SW 1271 (cell line): ENCODE data around the gene LSP1.

Source experiments
- DNase-seq, 2 experiments: peaks; one replicate each; lab custom pipeline; 2025; lab: John Stamatoyannopoulos, UW

LSP1 gene

DNA sequence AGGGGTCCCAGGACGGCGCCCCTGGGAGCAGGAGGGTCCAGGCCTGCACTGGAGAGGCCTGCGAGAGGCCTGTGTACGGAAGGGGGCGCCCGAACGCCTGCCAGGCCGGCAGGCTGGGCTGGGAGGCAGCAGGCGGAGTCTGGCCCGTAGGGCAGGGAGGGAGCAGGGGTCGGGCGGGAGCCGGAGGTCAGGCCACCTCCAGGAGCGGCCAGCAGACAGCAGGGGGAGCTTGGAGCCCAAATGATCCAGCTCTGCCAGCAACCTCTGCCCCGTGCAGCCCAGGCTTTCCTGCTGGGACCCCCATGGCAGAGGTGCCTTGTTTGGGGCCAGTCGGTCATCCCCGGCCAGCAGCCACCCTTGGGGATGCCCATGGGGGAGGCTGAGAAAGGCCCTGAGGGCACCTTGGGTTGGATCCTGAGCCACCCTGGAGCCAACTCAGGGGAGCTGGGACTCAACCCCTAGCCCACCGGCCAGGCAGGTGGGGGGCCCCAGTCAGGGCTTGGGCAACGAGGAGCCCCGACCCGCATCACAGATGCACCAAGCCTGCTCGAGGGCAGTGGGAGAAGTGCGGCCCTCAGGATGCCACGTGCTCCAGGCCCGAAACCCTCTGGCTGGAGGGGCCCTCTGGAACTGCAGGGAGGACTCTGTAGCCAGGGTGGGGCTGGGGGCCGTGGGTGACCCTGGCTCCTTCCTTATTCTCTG lies 27.7 kb upstream of the LSP1 start:
- no peak for DNase-seq

DNA sequence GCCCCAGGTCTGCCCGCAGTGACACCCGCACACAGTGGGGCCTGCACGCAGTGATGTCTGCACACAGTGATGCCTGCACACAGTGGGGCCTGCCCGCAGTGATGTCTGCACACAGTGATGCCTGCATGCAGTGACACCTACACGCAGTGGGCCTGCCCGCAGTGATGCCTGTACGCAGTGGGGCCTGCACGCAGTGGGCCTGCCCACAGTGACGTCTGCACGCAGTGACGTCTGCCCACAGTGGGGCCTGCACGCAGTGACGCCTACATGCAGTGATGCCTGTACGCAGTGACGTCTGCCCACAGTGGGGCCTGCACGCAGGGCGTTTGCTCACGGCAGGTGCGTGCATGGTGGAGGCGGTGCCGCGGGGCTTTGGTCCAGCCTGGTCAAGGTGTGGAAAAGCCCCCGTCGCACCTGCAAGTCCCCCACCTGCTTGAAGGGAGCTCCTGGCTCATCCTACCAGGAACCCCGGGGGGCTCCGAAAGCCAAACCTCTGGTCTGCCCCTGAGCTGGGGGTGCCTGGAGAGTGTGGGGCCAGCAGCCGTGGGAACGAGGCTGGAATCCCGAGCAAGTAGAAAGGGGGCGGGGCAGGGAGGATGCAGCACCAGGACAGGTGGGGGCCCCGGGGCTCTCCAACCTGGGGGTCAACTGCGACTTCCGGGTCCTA lies 27.0 kb upstream of the LSP1 start:
- DNase-seq, result no peak

DNA sequence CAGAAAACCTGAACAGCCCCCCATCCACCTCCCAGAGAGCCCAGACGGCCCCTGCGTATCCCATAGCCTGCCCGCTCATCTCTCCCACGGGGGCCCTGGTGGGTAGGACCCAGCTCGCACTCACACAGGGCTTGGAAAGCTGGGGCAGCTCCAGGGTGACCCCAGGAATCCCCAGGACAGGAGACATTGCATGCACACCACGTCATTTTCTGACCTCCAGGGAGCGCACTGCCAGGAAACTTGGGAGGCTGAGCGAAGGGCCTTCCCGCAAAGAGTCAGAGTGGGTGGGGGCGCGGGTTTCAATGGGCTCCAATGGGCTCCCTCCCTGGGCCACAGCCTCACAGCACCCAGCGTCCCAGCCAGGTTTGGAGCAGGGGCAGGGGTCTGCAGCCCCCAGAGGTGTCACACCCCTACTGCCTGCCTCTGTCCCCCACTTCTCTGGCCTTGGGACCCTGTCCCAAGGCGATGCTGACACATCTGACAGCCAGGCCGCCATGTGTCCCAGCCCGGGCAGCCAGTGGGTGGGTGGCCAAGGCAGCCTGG lies 26.3 kb upstream of the LSP1 start:
- DNase-seq, result no peak

DNA sequence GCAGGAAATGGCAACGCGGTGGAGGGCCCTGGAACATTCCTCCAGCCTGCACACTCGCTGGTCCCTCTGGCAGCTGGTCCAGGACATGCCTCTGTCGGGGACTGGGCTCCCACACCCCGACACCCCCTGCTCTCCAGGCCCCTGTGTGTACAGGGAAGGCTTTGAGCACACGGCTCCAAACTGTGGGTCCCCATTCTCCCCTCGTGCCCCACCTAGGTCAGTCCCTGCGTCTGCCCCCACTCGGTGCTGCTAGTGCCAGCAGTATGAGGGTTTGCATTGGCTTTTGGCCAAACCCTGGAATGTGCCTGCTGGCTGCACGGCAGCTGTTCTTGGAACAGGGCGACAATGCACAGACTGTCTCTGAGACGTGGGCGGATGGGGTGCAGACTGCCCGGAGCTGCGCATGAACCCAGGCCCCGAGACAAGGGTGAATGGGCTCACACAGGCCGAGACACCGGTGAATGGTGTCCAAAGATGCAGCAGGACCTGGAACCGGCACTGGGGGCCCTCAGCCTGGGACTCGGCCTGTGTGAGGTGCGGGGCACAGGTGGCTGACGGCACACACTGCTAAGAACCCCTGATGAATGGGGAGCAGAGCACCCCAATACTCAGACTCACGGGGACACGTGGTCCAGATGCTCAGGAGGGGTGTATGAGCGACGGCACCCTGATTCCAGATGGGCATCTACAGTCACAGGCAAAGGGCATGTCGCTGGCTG lies 25.6 kb upstream of the LSP1 start:
- peak; percentile 33 to 58 for DNase-seq

DNA sequence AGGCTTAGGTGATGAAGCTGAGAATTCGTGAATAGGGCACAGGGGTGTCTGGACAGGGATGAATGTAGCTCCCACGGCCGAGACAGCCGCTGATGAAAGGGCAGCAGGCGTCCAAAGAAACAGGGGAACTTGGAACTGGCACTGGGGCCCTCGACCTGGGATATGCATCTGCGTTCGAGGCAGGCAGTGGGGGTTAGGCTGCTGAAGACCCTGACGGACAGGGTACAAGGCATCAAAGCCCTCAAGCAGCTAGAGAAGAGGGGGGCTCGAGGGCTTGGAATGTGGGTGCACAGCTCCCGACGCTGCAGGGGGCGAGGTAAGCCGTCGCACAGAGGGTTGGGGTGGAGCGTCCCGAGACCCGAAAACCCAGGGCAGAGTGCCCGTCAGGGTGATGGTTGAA lies 25.0 kb upstream of the LSP1 start:
- no peak for DNase-seq

DNA sequence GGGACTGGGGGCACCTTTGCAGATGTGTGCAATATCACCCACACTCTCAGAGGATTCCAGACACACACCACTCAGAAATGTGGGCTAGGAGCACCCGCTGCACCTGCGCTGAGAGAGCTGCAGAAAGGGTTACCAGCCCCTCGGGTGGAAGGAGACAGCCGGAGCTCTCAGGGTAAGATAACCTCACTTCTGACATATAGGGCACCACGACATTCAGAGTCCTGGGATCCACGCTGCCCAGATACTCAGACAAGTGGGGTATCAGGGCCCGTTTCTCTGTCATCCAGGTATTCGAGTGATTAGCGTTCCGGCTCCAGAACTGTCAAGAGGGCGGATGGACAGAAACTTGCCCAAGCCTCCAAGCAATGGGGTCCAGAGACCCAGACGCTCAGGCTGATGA lies 24.3 kb upstream of the LSP1 start:
- DNase-seq, result no peak

DNA sequence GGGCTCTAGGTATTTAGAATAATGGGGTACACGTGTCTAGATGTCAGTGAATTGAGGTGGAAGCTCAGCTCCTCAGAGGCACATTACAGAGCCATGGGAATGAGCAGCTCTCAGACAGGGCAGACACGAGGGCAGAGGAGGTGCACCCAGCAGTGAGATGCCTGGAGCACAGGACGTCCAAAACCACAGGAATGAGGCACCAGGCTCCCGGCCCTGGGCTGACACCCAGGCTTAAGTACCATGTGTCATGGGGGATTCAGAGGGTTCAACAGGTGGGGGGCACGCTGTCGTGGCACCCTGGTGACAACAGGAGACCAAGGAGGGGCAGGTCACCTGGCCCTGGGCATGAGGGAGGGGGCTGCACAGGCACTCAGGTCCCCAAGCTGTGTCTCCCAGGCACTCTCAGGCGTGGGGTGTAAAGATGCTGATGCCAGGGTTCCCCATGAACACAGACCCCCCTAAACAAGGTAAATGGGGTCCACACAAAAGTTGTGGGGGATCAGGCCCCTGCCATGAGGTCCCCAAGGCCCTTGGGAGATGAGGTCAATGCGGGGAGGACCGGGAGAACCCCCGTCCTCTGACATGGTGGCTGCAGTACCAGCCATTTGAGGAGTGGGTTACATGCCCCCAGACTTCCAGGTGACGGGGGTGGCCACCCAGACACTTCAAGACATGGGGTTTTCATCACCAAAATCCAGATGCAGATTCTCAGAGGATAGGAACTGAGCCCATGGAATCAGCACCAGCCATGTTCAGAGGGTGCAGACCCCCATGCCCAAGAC lies 23.7 kb upstream of the LSP1 start:
- DNase-seq, result peak in 1 of 2 experiments; percentile 70

DNA sequence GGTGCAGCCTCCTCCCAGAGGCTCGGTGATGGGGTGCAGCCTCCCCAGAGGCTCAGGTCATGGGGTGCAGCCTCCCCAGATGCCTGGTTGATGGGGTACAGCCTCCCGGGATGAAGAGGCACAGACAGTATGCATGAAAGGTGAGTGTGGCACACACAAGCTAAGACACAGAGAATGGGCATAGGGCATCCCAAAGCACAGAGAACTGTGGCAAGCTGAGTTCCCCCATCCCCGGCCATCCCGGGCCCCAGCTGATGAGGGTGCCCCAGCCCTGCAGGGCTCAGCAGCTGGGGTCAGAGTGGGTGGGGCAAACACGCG lies 22.9 kb upstream of the LSP1 start:
- no peak for DNase-seq

DNA sequence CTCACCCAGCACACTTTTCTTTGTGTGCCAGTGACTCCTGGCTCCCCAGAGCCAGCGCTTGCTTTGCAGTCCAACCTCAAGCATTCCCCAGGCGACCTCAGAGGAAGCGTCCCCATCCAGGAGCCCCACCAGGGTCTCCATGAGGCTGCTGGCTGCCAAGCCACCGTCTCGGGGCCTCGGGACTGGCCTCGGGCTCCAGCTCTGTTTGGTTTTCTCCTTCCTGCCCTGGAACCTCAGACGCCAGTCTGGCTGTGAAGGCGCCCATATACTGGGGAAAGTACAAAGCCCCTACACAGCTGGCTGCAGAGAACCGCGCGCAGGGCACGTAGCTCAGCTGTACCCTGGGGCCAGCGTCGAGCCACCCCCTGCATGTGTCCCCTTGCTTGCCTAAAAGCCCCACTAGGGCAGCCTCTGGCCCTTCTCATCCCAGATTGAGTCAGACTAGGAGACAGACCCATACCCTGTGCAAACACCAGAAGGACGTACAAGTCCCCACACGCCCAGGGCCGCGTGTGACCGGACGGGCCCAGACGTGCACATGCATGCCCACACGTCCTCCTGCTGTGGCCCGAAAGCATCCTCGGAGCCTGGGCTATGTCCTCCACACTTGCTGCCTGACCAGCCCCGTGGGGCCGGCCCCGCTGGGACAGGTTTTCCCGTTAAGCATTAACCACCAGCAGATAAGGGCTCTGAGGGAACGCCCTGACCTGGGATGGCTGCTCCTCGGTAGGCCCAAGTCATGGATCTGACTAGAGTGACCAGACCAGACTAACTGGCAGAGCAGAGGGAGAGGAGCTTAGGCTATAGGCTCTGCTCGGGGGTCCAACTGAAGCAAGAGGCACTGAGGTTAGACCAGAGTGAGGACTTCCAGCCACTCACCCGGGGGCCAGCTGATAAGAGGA lies 22.3 kb upstream of the LSP1 start:
- no peak for DNase-seq

DNA sequence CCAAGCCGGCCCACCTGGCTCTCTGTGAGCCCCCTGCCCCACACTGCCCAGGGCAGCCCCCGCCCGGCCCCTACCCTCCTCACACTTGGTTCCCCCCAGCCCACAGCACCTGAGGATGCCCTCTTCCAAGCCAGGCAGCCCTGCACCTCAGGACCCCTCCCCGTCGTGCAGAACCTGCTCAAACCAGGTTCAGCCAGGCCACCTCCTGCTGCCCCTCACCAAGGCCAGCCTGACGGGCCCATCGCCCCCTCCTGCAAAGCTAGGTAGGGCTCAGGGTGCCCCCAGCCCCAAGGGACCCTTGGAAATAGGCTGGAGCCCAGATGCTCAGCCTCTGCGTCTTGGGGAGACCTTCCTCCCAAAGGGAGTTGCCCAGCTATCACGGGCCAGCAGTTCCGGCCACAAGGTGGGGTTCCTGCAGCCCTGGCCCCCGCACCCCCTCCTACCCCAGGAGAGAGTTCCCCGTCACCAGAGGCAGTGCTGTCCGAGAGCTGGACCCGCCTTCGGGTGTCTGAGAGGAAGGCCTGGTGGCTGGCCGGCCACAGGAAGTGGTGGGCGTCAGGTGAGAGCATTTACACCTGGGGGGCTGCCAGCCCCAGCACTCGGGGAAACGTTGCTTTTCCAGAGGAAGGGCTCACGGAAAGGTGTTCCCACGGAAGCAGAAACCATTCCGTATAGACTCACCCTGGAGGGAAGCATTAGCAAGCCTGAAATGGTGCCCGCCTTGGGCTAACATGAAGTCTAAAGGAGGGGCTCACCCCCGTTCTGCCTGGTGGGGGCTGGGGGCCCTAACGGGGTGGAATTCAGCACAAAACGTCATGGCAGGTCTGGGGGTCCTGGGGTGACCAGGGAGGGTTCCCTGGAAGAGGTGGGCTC lies 21.3 kb upstream of the LSP1 start:
- no peak for DNase-seq

DNA sequence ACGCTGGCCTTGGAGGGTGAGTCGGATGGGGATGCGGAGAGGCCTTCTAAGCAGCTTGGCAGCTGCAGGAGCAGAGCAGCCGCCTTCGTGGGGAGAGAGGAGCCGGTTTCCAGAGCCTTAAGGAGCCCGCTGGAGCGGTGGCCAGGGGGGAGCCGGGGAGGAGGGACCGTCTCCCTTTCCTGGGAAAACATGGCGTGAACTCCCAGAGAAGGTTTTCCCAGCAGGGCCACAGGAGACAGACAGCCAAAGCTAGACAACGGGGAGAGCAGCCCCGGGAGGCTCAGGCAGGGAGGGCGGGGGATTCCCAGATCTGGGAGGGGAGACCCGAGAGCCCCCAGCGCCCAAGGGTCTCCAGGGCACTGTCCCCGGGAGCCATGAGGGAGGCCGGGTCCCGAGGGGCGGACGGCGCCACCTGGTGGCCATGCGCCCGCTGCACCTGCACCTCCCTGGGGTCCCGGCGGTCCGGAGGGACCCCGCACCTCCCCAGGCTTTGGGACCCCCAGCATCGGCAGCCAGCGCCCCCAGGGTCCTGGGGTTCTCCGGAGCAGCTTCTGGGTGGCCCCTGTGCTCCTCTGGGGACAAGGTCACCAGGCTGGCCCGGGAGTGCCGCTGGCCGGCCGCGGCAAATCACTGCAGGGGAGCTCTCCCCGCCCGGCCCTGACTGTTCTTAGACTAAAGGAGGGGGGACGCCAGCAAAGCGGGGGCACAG lies 20.5 kb upstream of the LSP1 start:
- DNase-seq, result peak in 1 of 2 experiments; percentile 32

DNA sequence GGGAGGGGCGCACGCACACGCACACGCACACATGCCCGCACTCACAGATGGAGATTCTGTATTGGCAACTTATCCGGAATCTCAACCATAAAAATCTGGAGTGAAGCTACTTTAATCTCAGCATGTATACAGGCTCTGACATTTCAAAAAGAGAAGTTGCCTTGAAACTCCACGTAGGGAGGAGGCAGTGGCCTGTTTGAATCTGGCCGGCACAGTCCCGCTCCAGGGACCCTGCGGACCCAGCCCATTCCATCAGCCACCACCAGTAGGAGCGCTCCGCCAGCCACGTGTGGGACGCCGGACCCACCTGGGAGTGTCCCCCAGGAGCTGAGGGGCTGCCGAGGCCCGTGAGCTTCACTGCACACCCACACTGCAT lies 20.0 kb upstream of the LSP1 start:
- no peak for DNase-seq

DNA sequence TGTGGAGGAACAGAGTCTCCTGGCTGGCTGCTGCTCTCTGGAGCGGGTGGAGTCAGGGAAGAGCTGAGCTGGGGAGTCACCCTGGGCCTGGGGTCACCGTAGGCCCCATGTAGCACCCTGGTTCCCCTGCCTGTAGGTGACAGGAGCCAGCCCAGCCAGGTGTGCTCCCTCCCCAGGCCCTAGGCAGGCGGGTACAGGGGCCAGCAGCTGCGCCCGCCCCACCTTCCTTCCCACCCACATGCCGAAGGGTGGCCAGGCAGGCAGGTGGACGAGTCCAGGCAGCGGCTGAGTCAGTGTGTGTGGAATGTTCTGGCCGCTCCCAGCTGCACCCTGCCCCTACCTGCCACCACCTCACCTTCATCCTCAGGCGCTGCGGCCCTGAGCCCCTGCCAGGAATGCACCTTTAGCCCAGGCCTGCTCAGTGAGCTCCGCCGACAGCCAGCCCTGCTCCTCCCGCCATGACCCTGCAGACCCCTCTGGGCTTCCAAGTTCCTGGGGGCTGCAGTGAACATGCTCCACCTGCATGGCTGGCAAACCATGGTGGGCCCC lies 18.7 kb upstream of the LSP1 start:
- no peak for DNase-seq

DNA sequence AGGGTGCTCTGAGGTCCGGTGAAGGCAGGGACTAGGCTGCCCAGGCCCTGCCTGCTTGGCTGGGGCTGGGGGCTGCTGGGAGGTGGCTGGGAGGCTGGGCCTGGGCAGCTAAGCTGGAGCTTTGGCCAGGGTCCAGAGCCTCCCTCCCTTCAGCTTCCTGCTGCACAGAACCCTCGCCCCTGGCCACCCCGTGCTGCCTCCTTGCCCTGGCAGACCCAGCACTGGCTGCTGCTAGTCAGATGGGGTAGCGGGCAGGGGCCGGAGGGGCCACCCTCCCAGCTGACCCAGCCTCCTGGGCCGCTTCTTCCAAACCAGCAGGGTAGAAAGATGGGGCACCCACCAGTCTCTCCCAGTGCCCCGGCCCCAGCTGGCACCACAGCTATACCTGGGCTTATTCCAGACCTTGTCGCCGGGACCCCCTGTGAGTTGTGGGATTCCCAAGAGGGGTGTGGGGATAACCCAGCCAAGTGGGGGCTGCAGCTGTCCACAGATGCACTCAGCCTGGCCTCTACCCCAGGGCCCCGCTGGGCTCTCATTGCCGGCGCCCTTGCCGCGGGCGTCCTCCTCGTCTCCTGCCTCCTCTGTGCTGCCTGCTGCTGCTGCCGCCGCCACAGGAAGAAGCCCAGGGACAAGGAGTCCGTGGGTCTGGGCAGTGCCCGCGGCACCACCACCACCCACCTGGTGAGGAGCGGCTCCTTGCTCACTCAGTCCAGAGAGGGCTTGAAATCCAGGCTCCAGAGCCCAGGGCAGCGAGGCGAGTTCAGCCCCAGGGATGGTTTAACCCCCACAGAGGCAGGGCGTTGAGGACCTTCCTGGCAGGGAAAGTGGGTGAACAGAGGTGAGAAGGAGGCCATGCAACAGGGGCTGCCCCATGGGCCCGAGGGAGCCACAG lies 17.9 kb upstream of the LSP1 start, which contains the start of gene SYT8:
Gene SYT8 (plus strand): TSS at position 212 of the 892 bp plus-strand sequence. CDS start 116 bp downstream, at position 328.
- no peak for DNase-seq

DNA sequence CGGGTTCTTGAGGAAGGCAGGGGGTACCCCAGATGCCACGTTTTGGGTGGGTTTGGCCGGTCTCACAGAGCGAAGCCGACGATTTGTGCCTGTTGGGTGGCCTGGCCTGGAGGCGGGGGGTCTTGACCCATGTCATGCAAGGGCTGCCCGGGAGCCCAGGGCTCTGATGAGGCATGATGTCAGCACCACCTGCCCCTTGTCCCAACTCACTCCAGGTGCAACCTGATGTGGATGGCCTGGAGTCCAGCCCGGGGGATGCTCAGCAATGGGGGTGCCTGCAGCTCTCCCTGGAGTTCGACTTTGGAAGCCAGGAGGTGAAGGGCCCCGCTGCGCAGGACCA lies 17.2 kb upstream of the LSP1 start:
- no peak for DNase-seq

DNA sequence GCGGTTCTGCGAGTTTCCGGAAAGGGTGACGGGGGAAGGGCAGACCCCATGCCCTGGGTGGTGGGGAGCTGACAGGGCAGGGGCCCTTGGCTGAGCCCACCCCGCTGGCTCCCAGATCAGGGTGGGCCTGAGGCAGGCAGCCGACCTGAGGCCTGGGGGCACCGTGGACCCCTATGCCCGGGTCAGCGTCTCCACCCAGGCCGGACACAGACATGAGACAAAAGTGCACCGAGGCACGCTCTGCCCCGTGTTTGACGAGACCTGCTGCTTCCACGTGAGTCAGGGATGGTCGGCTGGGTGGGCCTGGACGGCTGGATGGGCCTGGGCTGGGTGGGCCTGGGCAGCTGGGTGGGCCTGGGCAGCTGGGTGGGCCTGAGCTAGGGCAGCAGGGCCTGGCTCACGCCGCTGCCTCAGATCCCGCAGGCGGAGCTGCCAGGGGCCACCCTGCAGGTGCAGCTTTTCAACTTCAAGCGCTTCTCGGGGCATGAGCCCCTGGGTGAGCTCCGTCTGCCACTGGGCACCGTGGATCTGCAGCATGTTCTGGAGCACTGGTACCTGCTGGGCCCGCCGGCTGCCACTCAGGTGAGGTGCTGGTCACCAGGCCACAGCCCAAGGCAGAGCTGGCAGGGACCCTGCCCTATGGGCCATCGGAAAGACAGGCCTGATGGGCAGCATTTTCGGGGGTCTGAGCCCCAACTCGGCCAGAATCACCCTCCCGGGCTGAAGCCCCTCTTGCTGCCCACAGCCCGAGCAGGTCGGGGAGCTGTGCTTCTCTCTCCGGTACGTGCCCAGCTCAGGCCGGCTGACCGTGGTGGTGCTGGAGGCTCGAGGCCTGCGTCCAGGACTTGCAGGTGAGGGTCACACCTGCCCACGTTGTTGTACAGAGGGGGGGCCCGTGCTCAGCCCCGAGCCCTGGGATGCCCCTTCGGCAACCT lies 16.6 kb upstream of the LSP1 start:
- no peak for DNase-seq
